SK-N-SH treated with all-trans-retinoic acid at 6 μM for 48 hours (cell line): ENCODE results near the gene CT45A8.

ENCODE experiments used
- POU6F1 ChIP-seq: fragments of 250-450 bp; sonication (Bioruptor Pico); IDR thresholded peaks from 2 replicates; pipeline ENCODE4 v1.8.0; 2021; ENCODE audit warnings: low read depth, mild to moderate bottlenecking, moderate library complexity, borderline replicate concordance
- ZC3H10 ChIP-seq: fragments of 250-450 bp; sonication (Bioruptor Pico); IDR thresholded peaks from 2 replicates; pipeline ENCODE4 v1.5.1; 2021; ENCODE audit warnings: mild to moderate bottlenecking, moderate library complexity
- ZNF565 ChIP-seq: fragments of 450-650 bp; formaldehyde crosslinking; conservative IDR thresholded peaks from 2 replicates; pipeline ENCODE4 v1.5.0; 2020; ENCODE audit warnings: low read depth, mild to moderate bottlenecking, moderate library complexity
- TF ChIP-seq, protein P1 (sequence below): fragments of 250-450 bp; sonication (Bioruptor Pico); IDR thresholded peaks from 2 replicates; pipeline ENCODE4 v1.5.0; 2020; ENCODE audit warnings: mild to moderate bottlenecking, moderate library complexity

DNA sequence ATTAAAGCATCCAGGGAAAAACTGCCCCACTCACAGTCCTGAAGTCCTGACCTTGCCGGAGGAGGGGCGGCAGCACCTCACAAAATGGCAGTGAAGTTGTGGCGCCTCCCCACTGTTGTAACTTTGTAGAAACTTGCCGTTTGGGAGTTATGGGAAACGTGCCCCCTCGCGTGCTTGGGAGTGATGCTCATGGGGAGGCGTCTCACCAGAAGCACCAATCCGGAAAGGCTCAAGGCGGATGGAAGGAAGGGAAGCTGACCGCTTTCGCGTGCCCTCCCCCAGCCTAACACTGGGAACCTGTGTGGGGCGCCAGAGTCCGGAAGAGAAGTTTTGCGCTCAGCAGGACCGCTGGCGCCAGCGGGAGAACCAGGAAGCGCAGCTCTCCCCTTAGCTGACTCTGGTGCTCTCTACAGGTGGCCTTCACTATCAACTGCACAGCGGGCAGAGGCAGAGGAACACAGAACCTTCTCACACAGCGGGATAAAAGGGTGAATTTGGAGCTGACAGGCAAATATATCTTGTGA is 39.0 kb upstream of the CT45A8 start, which contains the start of the genes CT45A10 and SAGE1:
- TF ChIP-seq ZC3H10 (no peak), POU6F1 (no peak), ZNF565 (no peak)
- TF ChIP-seq, protein P1, sequence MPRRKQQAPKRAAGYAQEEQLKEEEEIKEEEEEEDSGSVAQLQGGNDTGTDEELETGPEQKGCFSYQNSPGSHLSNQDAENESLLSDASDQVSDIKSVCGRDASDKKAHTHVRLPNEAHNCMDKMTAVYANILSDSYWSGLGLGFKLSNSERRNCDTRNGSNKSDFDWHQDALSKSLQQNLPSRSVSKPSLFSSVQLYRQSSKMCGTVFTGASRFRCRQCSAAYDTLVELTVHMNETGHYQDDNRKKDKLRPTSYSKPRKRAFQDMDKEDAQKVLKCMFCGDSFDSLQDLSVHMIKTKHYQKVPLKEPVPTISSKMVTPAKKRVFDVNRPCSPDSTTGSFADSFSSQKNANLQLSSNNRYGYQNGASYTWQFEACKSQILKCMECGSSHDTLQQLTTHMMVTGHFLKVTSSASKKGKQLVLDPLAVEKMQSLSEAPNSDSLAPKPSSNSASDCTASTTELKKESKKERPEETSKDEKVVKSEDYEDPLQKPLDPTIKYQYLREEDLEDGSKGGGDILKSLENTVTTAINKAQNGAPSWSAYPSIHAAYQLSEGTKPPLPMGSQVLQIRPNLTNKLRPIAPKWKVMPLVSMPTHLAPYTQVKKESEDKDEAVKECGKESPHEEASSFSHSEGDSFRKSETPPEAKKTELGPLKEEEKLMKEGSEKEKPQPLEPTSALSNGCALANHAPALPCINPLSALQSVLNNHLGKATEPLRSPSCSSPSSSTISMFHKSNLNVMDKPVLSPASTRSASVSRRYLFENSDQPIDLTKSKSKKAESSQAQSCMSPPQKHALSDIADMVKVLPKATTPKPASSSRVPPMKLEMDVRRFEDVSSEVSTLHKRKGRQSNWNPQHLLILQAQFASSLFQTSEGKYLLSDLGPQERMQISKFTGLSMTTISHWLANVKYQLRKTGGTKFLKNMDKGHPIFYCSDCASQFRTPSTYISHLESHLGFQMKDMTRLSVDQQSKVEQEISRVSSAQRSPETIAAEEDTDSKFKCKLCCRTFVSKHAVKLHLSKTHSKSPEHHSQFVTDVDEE (CRISPR knock-in tag): no peak
